ENCODE results near the gene SUPT6H. TPM values are rescaled to one million over a fixed set of nuclear protein-coding genes. Genes with fewer than 3 reads are reported as not detected.

SUPT6H gene
- total RNA-seq, 4 donors from 2014 or later, result 48.3 to 81.9 (median 64.8) TPM

GRCh38 chr17:28728364-28729200 lies 66.6 kb downstream of the SUPT6H start, which contains the start of gene NEK8:
NEK8 (plus strand) TSS chr17:28728788; CDS start chr17:28728814, 26 bp downstream.
- Histone ChIP-seq H3K9me3 (no peaks in the 10 kb centered on the region), H3K4me1 (peaks cover 19 to 21% of the 10 kb centered on the region in 2 donors), H3K27ac (peak within 1 kb of the TSS; percentile 90 to 99 (median 98)), H3K4me3 (peak within 1 kb of the TSS; percentile 70 to 92 (median 80)), H3K27me3 (no peaks in the 10 kb centered on the region), H3K36me3 (peaks cover 3 to 13% of the 10 kb centered on the region in 2 donors)
- intact Hi-C loops (cut with DNase I; ENCODE audit: low total_unique reads) (loop anchor here (1.0 to 5.0 kb wide), 5 partner anchors 34 to 384 kb away; partner anchors contain the start of genes FLOT2 and PHF12), in situ Hi-C loops (cut with MboI; ENCODE audit: low sequenced_read_pairs in 4 of 4) (no loop called here)
- TF ChIP-seq CTCF (IDR thresholded peaks at IDR 0.05 in 4 of 5, conservative IDR thresholded peaks at IDR 0.05 in 1 of 5) (no peak), POLR2A (IDR thresholded peaks at IDR 0.05) (peak; percentile 67 to 77)
- ATAC-seq (peak; percentile 79 to 82), DNase-seq (peak; percentile 88 to 94)

GRCh38 chr17:28729950-28730330 lies 67.9 kb downstream of the SUPT6H start:
- H3K4me3 ChIP-seq, result no peak overlapping the region
- H3K9me3 ChIP-seq, result no peaks in the 10 kb centered on the region
- no peak for DNase-seq
- H3K27ac ChIP-seq, result no peak overlapping the region
- intact Hi-C loops (cut with DNase I; ENCODE audit: low total_unique reads) (loop anchor here (2.0 to 5.0 kb wide), 4 partner anchors 32 to 382 kb away; partner anchors contain the start of gene FLOT2), in situ Hi-C loops (cut with MboI; ENCODE audit: low sequenced_read_pairs in 4 of 4) (no loop called here)
- H3K36me3 ChIP-seq, result no peaks in the 10 kb centered on the region
- H3K4me1 ChIP-seq, result peaks cover 19 to 24% of the 10 kb centered on the region in 2 donors
- no peak for ATAC-seq
- no peaks in the 10 kb centered on the region for H3K27me3 ChIP-seq
- TF ChIP-seq POLR2A (IDR thresholded peaks at IDR 0.05) (no peak), CTCF (IDR thresholded peaks at IDR 0.05 in 4 of 5, conservative IDR thresholded peaks at IDR 0.05 in 1 of 5) (no peak)

GRCh38 chr17:28733346-28733745 lies 71.3 kb downstream of the SUPT6H start:
- in situ Hi-C loops (cut with MboI; ENCODE audit: low sequenced_read_pairs in 4 of 4), result no loop called here
- TF ChIP-seq POLR2A (IDR thresholded peaks at IDR 0.05) (no peak), CTCF (IDR thresholded peaks at IDR 0.05 in 4 of 5, conservative IDR thresholded peaks at IDR 0.05 in 1 of 5) (no peak)
- no peak for DNase-seq
- no peak overlapping the region for H3K27ac ChIP-seq
- H3K36me3 ChIP-seq, result no peaks in the 10 kb centered on the region
- H3K27me3 ChIP-seq, result no peaks in the 10 kb centered on the region
- no peak for ATAC-seq
- H3K4me3 ChIP-seq, result no peak overlapping the region
- intact Hi-C loops (cut with DNase I; ENCODE audit: low total_unique reads), result no loop called here
- H3K9me3 ChIP-seq, result no peaks in the 10 kb centered on the region
- peaks cover 0 to 9% of the 10 kb centered on the region in 2 donors for H3K4me1 ChIP-seq

- Histone ChIP-seq H3K9me3 (no peaks in the 10 kb centered on the region), H3K4me3 (no peak overlapping the region), H3K4me1 (peaks cover 0 to 5% of the 10 kb centered on the region in 2 donors), H3K27ac (peak overlapping the region in 1 of 4 donors; percentile 2), H3K27me3 (no peaks in the 10 kb centered on the region), H3K36me3 (no peaks in the 10 kb centered on the region)
- no peak for TF ChIP-seq POLR2A (IDR thresholded peaks at IDR 0.05)
- TF ChIP-seq CTCF (IDR thresholded peaks at IDR 0.05 in 4 of 5, conservative IDR thresholded peaks at IDR 0.05 in 1 of 5), result no peak
- in situ Hi-C loops (cut with MboI; ENCODE audit: low sequenced_read_pairs in 4 of 4), result no loop called here
- DNase-seq (no peak), ATAC-seq (no peak)
- intact Hi-C loops (cut with DNase I; ENCODE audit: low total_unique reads), result no loop called here
Observed at GRCh38 chr17:28734712-28735241, 72.8 kb downstream of the SUPT6H start.

Measured in gastrocnemius medialis (tissue), 4 donors.